Right lobe of liver (tissue), 4 donors: ENCODE measurements around the gene KCNAB1.

Experiments
- POLR2A ChIP-seq: fragments of 450-650 bp; IDR thresholded peaks from one replicate; pipeline ENCODE4 v1.6.1; 2017; ENCODE audit warnings: antibody characterized with exemption, mild to moderate bottlenecking
- TF ChIP-seq, protein P1 (sequence below), 4 donors: fragments of 200-600 bp in 3 of 4; fragments of 450-650 bp in 1 of 4; IDR thresholded peaks; one replicate each; pipeline versions ENCODE4 v1.5.1 to v1.8.0; 2016 to 2022; ENCODE audit warnings: antibody characterized with exemption in 4 of 4, mild to moderate bottlenecking in 2 of 4
- donor health status: DM: no; HTN: no; CAD: no.
- donor health status: DM: no; HTN: no; CAD: no.
- donor health status: DM: no; HTN: yes; CAD: no.

DNA sequence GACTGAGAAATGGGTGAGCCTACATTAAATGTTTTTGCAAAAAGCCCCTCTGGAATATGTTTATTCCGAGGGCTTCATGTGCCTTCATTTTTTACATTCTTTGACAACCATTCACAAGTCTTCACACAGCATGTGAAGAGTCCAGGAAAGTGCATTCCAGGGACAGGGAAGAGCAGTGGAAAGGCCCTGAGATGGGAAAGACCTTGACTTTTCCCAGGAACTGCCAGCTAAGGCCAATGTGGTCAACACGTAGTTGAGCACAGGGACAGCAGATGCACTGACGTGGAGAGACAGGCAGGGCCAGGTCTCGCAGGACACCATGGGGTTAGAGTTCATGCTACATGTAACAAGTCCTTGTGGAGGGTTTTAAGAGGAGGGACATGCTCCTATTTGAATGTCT, 412.8 kb downstream of the KCNAB1 start:
- no peak for TF ChIP-seq POLR2A
- TF ChIP-seq, protein P1, sequence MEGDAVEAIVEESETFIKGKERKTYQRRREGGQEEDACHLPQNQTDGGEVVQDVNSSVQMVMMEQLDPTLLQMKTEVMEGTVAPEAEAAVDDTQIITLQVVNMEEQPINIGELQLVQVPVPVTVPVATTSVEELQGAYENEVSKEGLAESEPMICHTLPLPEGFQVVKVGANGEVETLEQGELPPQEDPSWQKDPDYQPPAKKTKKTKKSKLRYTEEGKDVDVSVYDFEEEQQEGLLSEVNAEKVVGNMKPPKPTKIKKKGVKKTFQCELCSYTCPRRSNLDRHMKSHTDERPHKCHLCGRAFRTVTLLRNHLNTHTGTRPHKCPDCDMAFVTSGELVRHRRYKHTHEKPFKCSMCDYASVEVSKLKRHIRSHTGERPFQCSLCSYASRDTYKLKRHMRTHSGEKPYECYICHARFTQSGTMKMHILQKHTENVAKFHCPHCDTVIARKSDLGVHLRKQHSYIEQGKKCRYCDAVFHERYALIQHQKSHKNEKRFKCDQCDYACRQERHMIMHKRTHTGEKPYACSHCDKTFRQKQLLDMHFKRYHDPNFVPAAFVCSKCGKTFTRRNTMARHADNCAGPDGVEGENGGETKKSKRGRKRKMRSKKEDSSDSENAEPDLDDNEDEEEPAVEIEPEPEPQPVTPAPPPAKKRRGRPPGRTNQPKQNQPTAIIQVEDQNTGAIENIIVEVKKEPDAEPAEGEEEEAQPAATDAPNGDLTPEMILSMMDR (IDR thresholded peaks at IDR 0.05) = no peak
